ENCODE measurements around the gene SFMBT2. TPM values are rescaled to one million over a fixed set of nuclear protein-coding genes. Genes with fewer than 3 reads are reported as not detected.
"Not testable (repeated sequence)": the region's sequence is repeated elsewhere in the genome, so short reads cannot be mapped to it uniquely, and the experiment has no call there.

Gene SFMBT2
- total RNA-seq, 2 experiments from 2014 or later, result 63.1 to 63.2 TPM

- peaks cover 21% of the 10 kb centered on the region for H3K4me1 Mint-ChIP-seq (ENCODE audit: low read depth)
- DNase-seq; H3K9me3 Mint-ChIP-seq (ENCODE audit: insufficient read depth); ATAC-seq; H3K4me3 Mint-ChIP-seq; H3K27me3 Mint-ChIP-seq (ENCODE audit: low read depth); H3K27ac Mint-ChIP-seq; CTCF ChIA-PET; POLR2A ChIA-PET: not testable (repeated sequence)
- peaks cover 64% of the 10 kb centered on the region for H3K36me3 Mint-ChIP-seq (ENCODE audit: low read depth)
These were observed 98.9 kb downstream of the SFMBT2 start for GRCh38 chr10:7311850-7312487.

- DNase-seq (no peak), ATAC-seq (no peak)
- no peak overlapping the region for H3K27ac Mint-ChIP-seq
- ChIA-PET POLR2A (no interaction called here), CTCF (no interaction called here)
- H3K9me3 Mint-ChIP-seq (ENCODE audit: insufficient read depth), result peaks cover 6% of the 10 kb centered on the region
- H3K4me1 Mint-ChIP-seq (ENCODE audit: low read depth), result peaks cover 21% of the 10 kb centered on the region
- H3K36me3 Mint-ChIP-seq (ENCODE audit: low read depth), result peaks cover 61% of the 10 kb centered on the region
- no peak overlapping the region for H3K4me3 Mint-ChIP-seq
- H3K27me3 Mint-ChIP-seq (ENCODE audit: low read depth), result no peaks in the 10 kb centered on the region
These were observed 99.5 kb downstream of the SFMBT2 start for GRCh38 chr10:7311218-7311849.

GRCh38 chr10:7310076-7310475, 100.8 kb downstream of the SFMBT2 start:
- no peak overlapping the region for H3K4me3 Mint-ChIP-seq
- peaks cover 6% of the 10 kb centered on the region for H3K9me3 Mint-ChIP-seq (ENCODE audit: insufficient read depth)
- DNase-seq (no peak), ATAC-seq (no peak)
- peaks cover 10% of the 10 kb centered on the region for H3K4me1 Mint-ChIP-seq (ENCODE audit: low read depth)
- no peaks in the 10 kb centered on the region for H3K27me3 Mint-ChIP-seq (ENCODE audit: low read depth)
- H3K27ac Mint-ChIP-seq, result no peak overlapping the region
- CTCF ChIA-PET, result no interaction called here
- POLR2A ChIA-PET, result no interaction called here
- peaks cover 53% of the 10 kb centered on the region for H3K36me3 Mint-ChIP-seq (ENCODE audit: low read depth)

- H3K4me1 Mint-ChIP-seq (ENCODE audit: low read depth), result peaks cover 2% of the 10 kb centered on the region
- H3K27me3 Mint-ChIP-seq (ENCODE audit: low read depth), result no peaks in the 10 kb centered on the region
- peaks cover 58% of the 10 kb centered on the region for H3K36me3 Mint-ChIP-seq (ENCODE audit: low read depth)
- ChIA-PET POLR2A (no interaction called here), CTCF (no interaction called here)
- ATAC-seq (no peak), DNase-seq (no peak)
- H3K27ac Mint-ChIP-seq, result no peak overlapping the region
- H3K9me3 Mint-ChIP-seq (ENCODE audit: insufficient read depth), result peaks cover 6% of the 10 kb centered on the region
- H3K4me3 Mint-ChIP-seq, result no peak overlapping the region
These were observed 102.0 kb downstream of the SFMBT2 start for GRCh38 chr10:7308826-7309225.

- CTCF ChIA-PET, result no interaction called here
- no peak for DNase-seq
- no peak for ATAC-seq
- Mint-ChIP-seq H3K27me3 (ENCODE audit: low read depth) (no peaks in the 10 kb centered on the region), H3K9me3 (ENCODE audit: insufficient read depth) (peaks cover 6% of the 10 kb centered on the region), H3K4me3 (no peak overlapping the region), H3K4me1 (ENCODE audit: low read depth) (peaks cover 4% of the 10 kb centered on the region), H3K27ac (no peak overlapping the region), H3K36me3 (ENCODE audit: low read depth) (peaks cover 64% of the 10 kb centered on the region)
- POLR2A ChIA-PET, result no interaction called here
These were observed 104.2 kb downstream of the SFMBT2 start for GRCh38 chr10:7306616-7307015.

DNA sequence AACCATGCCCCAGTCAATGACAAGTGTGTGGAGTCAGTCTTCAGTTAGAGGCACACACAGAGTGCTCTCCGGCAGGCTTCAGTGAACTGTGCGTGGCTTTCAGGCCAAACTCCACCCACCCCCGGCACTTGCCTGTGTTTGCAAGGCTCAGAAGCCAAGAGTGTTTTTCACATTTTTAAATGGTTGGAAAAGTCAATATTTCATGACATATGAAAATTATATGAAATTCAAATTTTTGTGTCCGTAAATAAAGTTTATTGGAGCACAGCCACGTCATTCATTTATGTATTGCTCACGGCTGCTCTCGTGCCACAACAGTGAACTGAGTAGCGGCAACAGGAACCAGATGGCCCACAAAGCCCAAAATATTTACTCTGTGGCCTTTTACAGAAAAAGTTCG, 104.7 kb downstream of the SFMBT2 start:
- POLR2A ChIA-PET, result no interaction called here
- CTCF ChIA-PET, result no interaction called here
- ATAC-seq (no peak), DNase-seq (no peak)
- Mint-ChIP-seq H3K36me3 (ENCODE audit: low read depth) (peaks cover 65% of the 10 kb centered on the region), H3K9me3 (ENCODE audit: insufficient read depth) (peaks cover 6% of the 10 kb centered on the region), H3K4me1 (ENCODE audit: low read depth) (peaks cover 4% of the 10 kb centered on the region), H3K4me3 (no peak overlapping the region), H3K27ac (no peak overlapping the region), H3K27me3 (ENCODE audit: low read depth) (no peaks in the 10 kb centered on the region)

DNA sequence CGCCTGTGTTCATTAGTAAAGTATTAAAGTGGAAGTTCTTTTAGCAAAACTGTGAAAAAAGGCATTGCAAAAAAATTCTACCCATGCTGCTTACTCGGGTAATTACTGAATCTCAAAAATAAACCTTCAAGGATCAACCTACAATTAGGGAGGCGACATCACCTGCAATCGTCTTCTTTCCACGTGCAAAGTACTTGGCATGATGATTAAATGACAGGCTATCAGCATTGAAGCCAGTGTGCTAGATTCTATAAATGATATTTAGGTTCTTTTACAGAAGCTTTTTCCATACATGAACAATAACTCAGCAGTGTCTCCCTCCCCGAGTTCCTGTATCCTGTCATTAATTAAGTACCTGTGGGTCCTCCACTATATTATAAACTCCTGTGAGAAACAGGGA, 105.8 kb downstream of the SFMBT2 start:
- no peak for ATAC-seq
- Mint-ChIP-seq H3K27ac (no peak overlapping the region), H3K36me3 (ENCODE audit: low read depth) (peaks cover 62% of the 10 kb centered on the region), H3K27me3 (ENCODE audit: low read depth) (no peaks in the 10 kb centered on the region), H3K4me1 (ENCODE audit: low read depth) (peaks cover 4% of the 10 kb centered on the region), H3K9me3 (ENCODE audit: insufficient read depth) (peaks cover 6% of the 10 kb centered on the region), H3K4me3 (no peak overlapping the region)
- DNase-seq, result no peak
- ChIA-PET POLR2A (no interaction called here), CTCF (no interaction called here)

DNA sequence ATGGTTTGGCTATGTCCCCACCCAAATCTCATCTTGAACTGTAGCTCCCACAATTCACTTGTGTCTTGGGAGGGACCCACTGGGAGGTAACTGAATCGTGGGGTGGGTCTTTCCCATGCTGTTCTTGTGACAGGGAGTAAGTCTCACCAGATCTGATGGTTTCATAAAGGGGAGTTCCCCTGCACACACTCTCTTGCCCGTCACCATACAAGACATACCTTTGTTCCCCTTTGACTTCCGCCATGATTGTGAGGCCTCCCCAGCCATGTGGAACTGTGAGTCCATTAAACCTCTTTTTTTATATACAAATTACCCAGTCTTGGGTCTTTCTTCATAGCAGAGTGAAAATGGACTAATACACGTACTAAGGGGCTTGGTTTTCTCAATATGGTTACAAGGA, 106.7 kb downstream of the SFMBT2 start:
- Mint-ChIP-seq H3K4me3 (no peak overlapping the region), H3K27me3 (ENCODE audit: low read depth) (no peaks in the 10 kb centered on the region), H3K36me3 (ENCODE audit: low read depth) (peaks cover 62% of the 10 kb centered on the region), H3K27ac (no peak overlapping the region), H3K9me3 (ENCODE audit: insufficient read depth) (peaks cover 6% of the 10 kb centered on the region), H3K4me1 (ENCODE audit: low read depth) (peaks cover 8% of the 10 kb centered on the region)
- CTCF ChIA-PET, result interaction anchor here (0.7 kb wide), 1 partner anchor 114 kb away, joined by 3 read pairs; no protein-coding TSS in a partner anchor
- DNase-seq (no peak), ATAC-seq (no peak)
- POLR2A ChIA-PET, result no interaction called here

GRCh38 chr10:7302930-7303557, 107.8 kb downstream of the SFMBT2 start:
- peaks cover 6% of the 10 kb centered on the region for H3K9me3 Mint-ChIP-seq (ENCODE audit: insufficient read depth)
- H3K27me3 Mint-ChIP-seq (ENCODE audit: low read depth), result no peaks in the 10 kb centered on the region
- ChIA-PET POLR2A (no interaction called here), CTCF (no interaction called here)
- no peak overlapping the region for H3K4me3 Mint-ChIP-seq
- ATAC-seq, result no peak
- no peak overlapping the region for H3K27ac Mint-ChIP-seq
- DNase-seq, result no peak
- H3K4me1 Mint-ChIP-seq (ENCODE audit: low read depth), result peaks cover 17% of the 10 kb centered on the region
- H3K36me3 Mint-ChIP-seq (ENCODE audit: low read depth), result peaks cover 62% of the 10 kb centered on the region

DNA sequence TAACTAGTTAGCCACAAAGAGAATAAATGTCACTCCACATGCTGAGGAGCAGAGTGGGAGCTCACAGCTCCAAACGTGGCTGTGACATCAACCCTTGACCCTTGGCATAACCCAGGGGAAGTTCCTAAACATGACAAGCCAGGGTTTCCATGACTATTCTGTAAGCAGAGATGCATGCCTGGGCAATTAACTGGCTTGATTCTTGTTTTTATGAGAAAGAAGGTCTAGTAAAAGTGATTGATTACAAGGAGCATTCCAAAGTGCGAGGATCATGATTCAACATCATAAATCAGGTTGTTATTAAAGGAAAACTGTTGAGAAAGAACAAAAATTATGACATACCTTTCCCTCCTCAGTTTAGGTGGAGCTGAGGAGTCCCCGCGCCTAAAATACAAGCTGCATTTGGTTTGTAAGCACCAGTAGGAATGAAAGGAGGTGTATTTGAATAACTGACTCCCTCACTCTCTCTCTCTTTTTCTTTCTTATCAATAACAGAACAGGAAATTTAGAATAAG, 108.4 kb downstream of the SFMBT2 start:
- H3K36me3 Mint-ChIP-seq (ENCODE audit: low read depth), result peaks cover 58% of the 10 kb centered on the region
- H3K27me3 Mint-ChIP-seq (ENCODE audit: low read depth), result no peaks in the 10 kb centered on the region
- ChIA-PET CTCF (no interaction called here), POLR2A (no interaction called here)
- H3K4me3 Mint-ChIP-seq, result no peak overlapping the region
- ATAC-seq, result no peak
- no peak for DNase-seq
- no peak overlapping the region for H3K27ac Mint-ChIP-seq
- peaks cover 23% of the 10 kb centered on the region for H3K4me1 Mint-ChIP-seq (ENCODE audit: low read depth)
- peaks cover 4% of the 10 kb centered on the region for H3K9me3 Mint-ChIP-seq (ENCODE audit: insufficient read depth)

GRCh38 chr10:7301006-7301778, 109.6 kb downstream of the SFMBT2 start:
- Mint-ChIP-seq H3K9me3 (ENCODE audit: insufficient read depth) (no peaks in the 10 kb centered on the region), H3K27me3 (ENCODE audit: low read depth) (no peaks in the 10 kb centered on the region), H3K36me3 (ENCODE audit: low read depth) (peaks cover 63% of the 10 kb centered on the region), H3K4me1 (ENCODE audit: low read depth) (peaks cover 35% of the 10 kb centered on the region), H3K4me3 (no peak overlapping the region), H3K27ac (no peak overlapping the region)
- ChIA-PET POLR2A (no interaction called here), CTCF (no interaction called here)
- DNase-seq, result no peak
- no peak for ATAC-seq

DNA sequence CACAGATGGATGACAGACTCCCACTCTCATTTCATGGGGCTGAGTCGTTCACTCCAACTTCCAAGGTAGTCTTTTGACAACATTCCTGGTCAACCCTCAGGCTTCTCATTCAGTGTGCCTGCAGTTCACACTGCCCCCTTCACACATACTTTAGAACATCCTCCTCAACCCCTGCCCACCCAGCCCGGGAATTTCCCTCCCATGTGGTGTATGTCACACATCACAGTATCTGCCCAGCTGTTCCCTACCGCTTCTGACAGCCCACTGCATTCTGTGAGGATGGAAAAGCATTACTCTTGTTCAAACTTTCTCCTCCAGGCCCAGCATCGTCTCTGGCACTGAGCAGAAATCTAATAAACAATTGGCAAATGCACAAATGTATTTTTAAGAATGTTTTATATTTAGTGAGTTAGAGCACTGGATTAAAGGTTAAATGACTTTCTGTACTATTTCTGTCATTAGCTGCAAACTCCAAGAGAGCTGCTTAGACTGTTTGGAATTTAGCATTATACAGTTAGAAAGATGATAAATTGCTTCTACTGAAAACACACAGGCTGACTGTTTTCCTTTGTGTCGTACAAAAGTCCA, 110.4 kb downstream of the SFMBT2 start:
- CTCF ChIA-PET, result no interaction called here
- ATAC-seq (no peak), DNase-seq (no peak)
- POLR2A ChIA-PET, result no interaction called here
- no peaks in the 10 kb centered on the region for H3K27me3 Mint-ChIP-seq (ENCODE audit: low read depth)
- H3K9me3 Mint-ChIP-seq (ENCODE audit: insufficient read depth), result no peaks in the 10 kb centered on the region
- H3K4me3 Mint-ChIP-seq, result no peak overlapping the region
- peaks cover 41% of the 10 kb centered on the region for H3K4me1 Mint-ChIP-seq (ENCODE audit: low read depth)
- H3K36me3 Mint-ChIP-seq (ENCODE audit: low read depth), result peaks cover 66% of the 10 kb centered on the region
- H3K27ac Mint-ChIP-seq, result no peak overlapping the region

Data from activated CD8-positive, alpha-beta T cell treated with anti-CD3 and anti-CD28 coated beads, Interleukin-2, amount 10 ng/mL, durations not matched to agents 7 days and 5 days (primary cell).